ENCODE measurements around the gene MAST1. TPM values are rescaled to one million over a fixed set of nuclear protein-coding genes. Genes with fewer than 3 reads are reported as not detected.
A peak's percentile ranks its signal among the peaks of the same experiment; 100 is the strongest.

MAST1 gene
- polyA plus RNA-seq (2013, experiment 1 of 2), result 7.8 TPM
- 10.1 TPM for polyA plus RNA-seq (2013, experiment 2 of 2)

DNA sequence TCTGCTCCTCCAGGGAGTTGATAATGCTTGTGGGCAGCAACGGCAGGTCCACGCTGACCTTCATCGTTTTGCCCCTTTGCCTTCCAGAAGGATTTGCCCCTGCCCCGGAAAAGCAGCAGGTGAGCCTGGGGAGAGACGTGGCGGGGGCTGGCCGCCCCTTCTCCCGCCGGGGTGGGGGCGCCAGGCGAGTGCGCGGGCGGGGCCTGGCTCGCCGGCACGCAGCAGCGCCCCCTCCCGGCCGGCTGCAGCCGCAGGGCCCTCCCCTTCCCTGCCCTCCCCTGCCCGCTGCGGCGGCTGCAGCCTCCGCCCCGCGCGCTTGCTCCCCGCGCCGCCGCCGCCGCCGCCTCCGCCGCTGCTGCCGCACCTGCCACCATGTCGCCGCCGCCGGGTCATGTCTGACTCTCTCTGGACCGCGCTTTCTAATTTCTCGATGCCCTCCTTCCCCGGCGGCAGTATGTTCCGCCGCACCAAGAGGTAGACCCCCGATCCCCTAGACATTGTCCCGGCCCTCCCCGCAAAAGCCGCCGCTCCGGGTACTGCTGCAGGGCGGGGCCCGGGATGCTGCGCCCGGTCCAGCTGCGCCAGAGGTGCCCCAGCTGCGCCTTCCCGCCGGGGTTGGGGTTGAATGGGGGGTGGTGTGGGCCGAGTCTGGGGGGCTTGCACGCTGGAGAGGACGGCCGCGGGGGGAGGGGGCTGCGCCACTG lies at the start of gene MAST1:
Gene MAST1, plus strand, starts transcription at position 334 of the 704 bp plus-strand sequence. Its CDS starts 58 bp downstream, at position 392.
- H3K4me3 ChIP-seq (ENCODE audit: low read length), result peak within 1 kb of the TSS; percentile 73
- no peak within 1 kb of the TSS for H3K27ac ChIP-seq (ENCODE audit: low read depth, low read length)
- H3K9me3 ChIP-seq (ENCODE audit: insufficient read depth, low read depth, low read length), result no peaks in the 10 kb centered on the region
- H3K36me3 ChIP-seq (ENCODE audit: insufficient read depth, low read length), result peaks cover 4% of the 10 kb centered on the region; the same call in 1 of the 2 replicates
- peak within 1 kb of the TSS; percentile 65 for H3K9ac ChIP-seq (ENCODE audit: low read depth, low read length)
- WGBS, result 1% methylated on average over 69 of the region's 69 CpGs
- peaks cover 19% of the 10 kb centered on the region for H3K4me1 ChIP-seq (ENCODE audit: insufficient read depth, low read length)
- H3K27me3 ChIP-seq (ENCODE audit: insufficient read depth, low read length), result peaks cover 43% of the 10 kb centered on the region

DNA sequence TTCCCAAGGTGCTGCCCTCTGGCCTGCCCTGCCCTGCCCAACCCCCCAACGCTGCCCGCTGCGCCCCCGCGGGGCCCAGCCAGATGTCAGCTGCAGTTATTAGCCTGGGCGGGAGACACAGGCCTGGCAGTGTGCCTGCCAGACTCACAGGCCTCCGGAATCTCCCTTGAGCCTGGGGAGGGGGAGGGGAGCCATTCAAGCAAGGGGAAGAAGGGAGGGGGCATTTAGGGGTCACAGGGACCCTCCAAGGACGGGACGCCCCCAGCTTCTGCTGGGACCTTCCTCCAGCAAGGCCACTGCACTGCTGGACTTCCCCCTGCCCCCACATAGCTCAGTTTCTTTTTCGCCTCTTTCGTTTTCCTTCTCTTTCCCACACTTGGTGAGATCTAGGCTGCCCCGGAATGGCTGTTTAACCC lies 49.6 kb upstream of the MAST1 start:
- H3K4me1 ChIP-seq (ENCODE audit: insufficient read depth, low read length), result peaks cover 30% of the 10 kb centered on the region
- no peaks in the 10 kb centered on the region for H3K36me3 ChIP-seq (ENCODE audit: insufficient read depth, low read length)
- H3K9ac ChIP-seq (ENCODE audit: low read depth, low read length), result no peak overlapping the region
- H3K9me3 ChIP-seq (ENCODE audit: insufficient read depth, low read depth, low read length), result no peaks in the 10 kb centered on the region
- peaks cover 28% of the 10 kb centered on the region for H3K27me3 ChIP-seq (ENCODE audit: insufficient read depth, low read length)
- H3K4me3 ChIP-seq (ENCODE audit: low read length), result peak overlapping the region; percentile 73
- WGBS, result 14% methylated on average over 12 of the region's 12 CpGs
- H3K27ac ChIP-seq (ENCODE audit: low read depth, low read length), result peak overlapping the region; percentile 75; the same call in 1 of the 2 replicates

DNA sequence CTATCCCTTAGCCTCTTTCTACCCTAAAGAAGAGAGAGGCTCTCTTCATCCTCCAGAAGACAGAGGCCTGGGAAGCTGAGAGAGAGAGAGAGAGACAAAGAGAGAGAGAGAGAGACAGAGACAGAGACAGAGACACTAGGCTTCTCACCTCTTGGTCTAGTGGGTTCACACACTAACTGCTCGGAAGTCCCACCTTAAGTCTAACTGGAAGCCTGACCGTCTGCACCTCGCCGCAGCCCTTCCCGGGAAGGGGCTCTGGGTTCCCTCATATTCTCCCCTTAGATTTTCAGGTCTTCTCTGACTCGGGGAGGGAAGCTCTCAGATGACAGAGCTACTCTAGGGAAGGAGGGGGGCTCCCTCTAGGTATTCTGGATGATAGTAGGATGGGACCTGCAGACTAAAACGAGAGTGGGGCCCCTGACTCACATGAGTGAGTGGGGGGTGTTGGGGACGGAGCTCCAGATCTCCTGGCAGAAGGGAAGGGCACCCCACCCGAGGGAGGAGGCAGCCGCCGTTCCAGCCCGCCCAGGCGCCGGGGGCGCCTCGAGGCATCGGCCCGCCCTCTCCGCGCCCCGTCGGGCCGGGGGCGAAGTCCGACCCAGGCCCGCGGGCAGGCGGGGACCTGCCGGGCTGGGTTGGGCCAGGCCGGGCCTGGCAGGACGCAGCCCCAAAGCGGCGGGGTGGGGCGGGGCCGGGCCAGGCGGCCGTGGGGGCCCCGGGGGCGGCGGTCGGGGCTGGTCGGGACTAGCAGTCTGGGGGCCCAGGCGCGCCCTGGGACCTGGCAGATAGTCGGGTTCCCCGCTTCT lies 49.0 kb upstream of the MAST1 start:
- peak overlapping the region; percentile 14; the same call in 1 of the 2 replicates for H3K9ac ChIP-seq (ENCODE audit: low read depth, low read length)
- H3K27ac ChIP-seq (ENCODE audit: low read depth, low read length), result peak overlapping the region; percentile 75
- 3% methylated on average over 46 of the region's 46 CpGs for WGBS
- H3K36me3 ChIP-seq (ENCODE audit: insufficient read depth, low read length), result no peaks in the 10 kb centered on the region
- H3K9me3 ChIP-seq (ENCODE audit: insufficient read depth, low read depth, low read length), result no peaks in the 10 kb centered on the region
- peaks cover 29% of the 10 kb centered on the region for H3K4me1 ChIP-seq (ENCODE audit: insufficient read depth, low read length)
- peaks cover 28% of the 10 kb centered on the region for H3K27me3 ChIP-seq (ENCODE audit: insufficient read depth, low read length)
- peak overlapping the region; percentile 73 for H3K4me3 ChIP-seq (ENCODE audit: low read length)

DNA sequence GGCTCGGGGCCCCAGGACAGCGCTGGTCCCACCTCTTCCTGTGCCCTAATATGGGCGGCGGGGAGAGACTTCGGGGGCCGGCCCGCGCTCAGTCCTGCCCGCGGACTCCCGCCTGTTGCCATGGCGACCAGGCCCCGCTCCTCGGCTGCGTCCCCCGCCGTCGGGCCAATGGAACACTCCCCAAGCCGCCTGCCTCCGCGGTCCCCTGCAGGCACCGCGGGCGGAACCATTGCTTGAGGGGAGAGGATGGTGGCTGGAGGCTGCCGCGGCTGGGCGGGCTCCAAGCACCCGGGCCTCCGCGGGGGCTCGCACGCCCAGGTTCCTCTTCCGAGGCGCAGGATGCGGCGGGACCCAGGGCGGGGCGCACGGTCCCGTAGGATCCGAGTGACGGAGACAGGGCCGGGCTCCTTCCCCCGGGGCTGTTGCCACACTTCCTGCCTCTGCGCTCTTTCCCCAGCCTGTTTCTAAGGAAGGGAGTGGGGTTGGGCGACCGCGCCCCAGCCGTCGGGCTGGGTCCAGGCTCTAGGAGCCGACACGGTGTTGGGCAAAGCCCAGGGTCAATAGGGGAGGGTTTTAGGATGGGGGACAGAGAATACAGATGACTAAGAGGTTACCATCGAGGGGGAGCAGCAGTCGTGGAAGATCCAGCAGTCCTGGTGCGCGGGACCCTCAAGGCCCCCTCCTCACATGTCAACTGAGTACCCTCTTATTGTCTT lies 48.3 kb upstream of the MAST1 start:
- Histone ChIP-seq H3K27me3 (ENCODE audit: insufficient read depth, low read length) (peaks cover 28% of the 10 kb centered on the region), H3K4me3 (ENCODE audit: low read length) (peak overlapping the region; percentile 73), H3K9me3 (ENCODE audit: insufficient read depth, low read depth, low read length) (no peaks in the 10 kb centered on the region), H3K4me1 (ENCODE audit: insufficient read depth, low read length) (peaks cover 31% of the 10 kb centered on the region), H3K27ac (ENCODE audit: low read depth, low read length) (peak overlapping the region; percentile 75; the same call in 1 of the 2 replicates), H3K9ac (ENCODE audit: low read depth, low read length) (peak overlapping the region; percentile 67; the same call in 1 of the 2 replicates), H3K36me3 (ENCODE audit: insufficient read depth, low read length) (no peaks in the 10 kb centered on the region)
- under 1% methylated on average over 56 of the region's 56 CpGs for WGBS

DNA sequence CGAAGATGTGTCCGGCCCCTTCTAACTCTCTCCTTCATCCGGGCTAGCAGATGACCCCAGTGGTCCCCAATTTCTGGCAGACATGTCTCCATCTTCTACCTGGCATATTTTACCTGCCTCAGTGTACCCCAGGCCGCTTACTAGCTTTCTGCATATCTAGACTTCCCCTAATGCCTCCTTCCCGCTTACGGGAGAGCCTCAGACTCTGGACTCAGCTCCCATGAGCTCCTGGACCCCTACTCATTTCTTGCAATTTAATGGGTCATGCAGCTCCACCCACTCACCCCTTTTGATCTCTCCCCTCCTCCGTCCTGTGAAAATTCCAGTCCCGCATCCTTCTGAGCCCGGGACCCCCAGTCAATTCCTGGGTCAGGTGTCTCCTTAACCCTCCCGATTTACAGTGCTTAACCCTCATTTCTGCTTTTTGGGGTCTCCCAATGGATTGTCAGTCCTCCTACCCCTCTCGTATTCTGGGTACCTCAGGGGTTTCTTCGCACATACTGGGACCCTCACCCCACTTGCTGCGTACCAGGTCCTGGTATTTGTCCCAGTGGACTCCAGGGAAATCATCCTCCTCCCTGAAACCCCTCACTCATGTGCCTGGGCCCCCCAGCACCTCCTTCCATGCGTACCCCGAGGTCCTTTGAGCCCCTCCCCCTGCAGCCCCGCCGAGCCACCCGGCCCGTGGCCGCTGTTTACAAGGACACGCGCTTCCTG lies 47.5 kb upstream of the MAST1 start:
- 5% methylated on average over 22 of the region's 22 CpGs for WGBS
- no peaks in the 10 kb centered on the region for H3K9me3 ChIP-seq (ENCODE audit: insufficient read depth, low read depth, low read length)
- H3K4me1 ChIP-seq (ENCODE audit: insufficient read depth, low read length), result peaks cover 32% of the 10 kb centered on the region
- H3K9ac ChIP-seq (ENCODE audit: low read depth, low read length), result no peak overlapping the region
- H3K27ac ChIP-seq (ENCODE audit: low read depth, low read length), result no peak overlapping the region; the same call in 1 of the 2 replicates
- H3K4me3 ChIP-seq (ENCODE audit: low read length), result peak overlapping the region; percentile 73
- H3K36me3 ChIP-seq (ENCODE audit: insufficient read depth, low read length), result no peaks in the 10 kb centered on the region
- peaks cover 28% of the 10 kb centered on the region for H3K27me3 ChIP-seq (ENCODE audit: insufficient read depth, low read length)

DNA sequence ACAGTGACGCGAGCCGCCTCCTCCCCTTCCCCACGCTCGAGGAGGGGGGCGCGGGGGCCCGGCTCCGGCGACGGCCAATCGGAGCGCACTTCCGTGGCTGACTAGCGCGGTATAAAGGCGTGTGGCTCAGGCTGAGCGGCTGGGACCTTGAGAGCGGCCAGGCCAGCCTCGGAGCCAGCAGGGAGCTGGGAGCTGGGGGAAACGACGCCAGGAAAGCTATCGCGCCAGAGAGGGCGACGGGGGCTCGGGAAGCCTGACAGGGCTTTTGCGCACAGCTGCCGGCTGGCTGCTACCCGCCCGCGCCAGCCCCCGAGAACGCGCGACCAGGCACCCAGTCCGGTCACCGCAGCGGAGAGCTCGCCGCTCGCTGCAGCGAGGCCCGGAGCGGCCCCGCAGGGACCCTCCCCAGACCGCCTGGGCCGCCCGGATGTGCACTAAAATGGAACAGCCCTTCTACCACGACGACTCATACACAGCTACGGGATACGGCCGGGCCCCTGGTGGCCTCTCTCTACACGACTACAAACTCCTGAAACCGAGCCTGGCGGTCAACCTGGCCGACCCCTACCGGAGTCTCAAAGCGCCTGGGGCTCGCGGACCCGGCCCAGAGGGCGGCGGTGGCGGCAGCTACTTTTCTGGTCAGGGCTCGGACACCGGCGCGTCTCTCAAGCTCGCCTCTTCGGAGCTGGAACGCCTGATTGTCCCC lies 46.8 kb upstream of the MAST1 start, which contains the start of gene JUNB:
Gene JUNB, plus strand, starts transcription at position 142 of the 706 bp plus-strand sequence. Its CDS starts 286 bp downstream, at position 428.
- peaks cover 28% of the 10 kb centered on the region for H3K27me3 ChIP-seq (ENCODE audit: insufficient read depth, low read length)
- peak within 1 kb of the TSS; percentile 87 for H3K9ac ChIP-seq (ENCODE audit: low read depth, low read length)
- peak within 1 kb of the TSS; percentile 73 for H3K4me3 ChIP-seq (ENCODE audit: low read length)
- H3K9me3 ChIP-seq (ENCODE audit: insufficient read depth, low read depth, low read length), result no peaks in the 10 kb centered on the region
- H3K27ac ChIP-seq (ENCODE audit: low read depth, low read length), result peak within 1 kb of the TSS; percentile 61; the same call in 1 of the 2 replicates
- H3K4me1 ChIP-seq (ENCODE audit: insufficient read depth, low read length), result peaks cover 36% of the 10 kb centered on the region
- H3K36me3 ChIP-seq (ENCODE audit: insufficient read depth, low read length), result no peaks in the 10 kb centered on the region
- WGBS, result under 1% methylated on average over 73 of the region's 73 CpGs

DNA sequence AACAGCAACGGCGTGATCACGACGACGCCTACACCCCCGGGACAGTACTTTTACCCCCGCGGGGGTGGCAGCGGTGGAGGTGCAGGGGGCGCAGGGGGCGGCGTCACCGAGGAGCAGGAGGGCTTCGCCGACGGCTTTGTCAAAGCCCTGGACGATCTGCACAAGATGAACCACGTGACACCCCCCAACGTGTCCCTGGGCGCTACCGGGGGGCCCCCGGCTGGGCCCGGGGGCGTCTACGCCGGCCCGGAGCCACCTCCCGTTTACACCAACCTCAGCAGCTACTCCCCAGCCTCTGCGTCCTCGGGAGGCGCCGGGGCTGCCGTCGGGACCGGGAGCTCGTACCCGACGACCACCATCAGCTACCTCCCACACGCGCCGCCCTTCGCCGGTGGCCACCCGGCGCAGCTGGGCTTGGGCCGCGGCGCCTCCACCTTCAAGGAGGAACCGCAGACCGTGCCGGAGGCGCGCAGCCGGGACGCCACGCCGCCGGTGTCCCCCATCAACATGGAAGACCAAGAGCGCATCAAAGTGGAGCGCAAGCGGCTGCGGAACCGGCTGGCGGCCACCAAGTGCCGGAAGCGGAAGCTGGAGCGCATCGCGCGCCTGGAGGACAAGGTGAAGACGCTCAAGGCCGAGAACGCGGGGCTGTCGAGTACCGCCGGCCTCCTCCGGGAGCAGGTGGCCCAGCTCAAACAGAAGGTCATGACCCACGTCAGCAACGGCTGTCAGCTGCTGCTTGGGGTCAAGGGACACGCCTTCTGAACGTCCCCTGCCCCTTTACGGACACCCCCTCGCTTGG lies 46.1 kb upstream of the MAST1 start:
- Histone ChIP-seq H3K27ac (ENCODE audit: low read depth, low read length) (peak overlapping the region; percentile 33; the same call in 1 of the 2 replicates), H3K4me1 (ENCODE audit: insufficient read depth, low read length) (peaks cover 36% of the 10 kb centered on the region), H3K4me3 (ENCODE audit: low read length) (peak overlapping the region; percentile 73), H3K27me3 (ENCODE audit: insufficient read depth, low read length) (peaks cover 28% of the 10 kb centered on the region), H3K9ac (ENCODE audit: low read depth, low read length) (peak overlapping the region; percentile 87), H3K36me3 (ENCODE audit: insufficient read depth, low read length) (0 out of 2 replicates have a peak, but pooled peaks cover 5% of the 10 kb centered on the region), H3K9me3 (ENCODE audit: insufficient read depth, low read depth, low read length) (no peaks in the 10 kb centered on the region)
- under 1% methylated on average over 84 of the region's 84 CpGs for WGBS

DNA sequence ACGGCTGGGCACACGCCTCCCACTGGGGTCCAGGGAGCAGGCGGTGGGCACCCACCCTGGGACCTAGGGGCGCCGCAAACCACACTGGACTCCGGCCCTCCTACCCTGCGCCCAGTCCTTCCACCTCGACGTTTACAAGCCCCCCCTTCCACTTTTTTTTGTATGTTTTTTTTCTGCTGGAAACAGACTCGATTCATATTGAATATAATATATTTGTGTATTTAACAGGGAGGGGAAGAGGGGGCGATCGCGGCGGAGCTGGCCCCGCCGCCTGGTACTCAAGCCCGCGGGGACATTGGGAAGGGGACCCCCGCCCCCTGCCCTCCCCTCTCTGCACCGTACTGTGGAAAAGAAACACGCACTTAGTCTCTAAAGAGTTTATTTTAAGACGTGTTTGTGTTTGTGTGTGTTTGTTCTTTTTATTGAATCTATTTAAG lies 45.4 kb upstream of the MAST1 start:
- H3K9me3 ChIP-seq (ENCODE audit: insufficient read depth, low read depth, low read length), result no peaks in the 10 kb centered on the region
- peaks cover 28% of the 10 kb centered on the region for H3K27me3 ChIP-seq (ENCODE audit: insufficient read depth, low read length)
- H3K36me3 ChIP-seq (ENCODE audit: insufficient read depth, low read length), result 0 out of 2 replicates have a peak, but pooled peaks cover 7% of the 10 kb centered on the region
- peak overlapping the region; percentile 33; the same call in 1 of the 2 replicates for H3K27ac ChIP-seq (ENCODE audit: low read depth, low read length)
- peak overlapping the region; percentile 87 for H3K9ac ChIP-seq (ENCODE audit: low read depth, low read length)
- 1% methylated on average over 20 of the region's 22 CpGs for WGBS
- peaks cover 36% of the 10 kb centered on the region for H3K4me1 ChIP-seq (ENCODE audit: insufficient read depth, low read length)
- H3K4me3 ChIP-seq (ENCODE audit: low read length), result peak overlapping the region; percentile 73

Data from HUES64 (cell line).